Measurements from ENCODE around the gene SIRPA. TPM values are rescaled to one million over a fixed set of nuclear protein-coding genes. Genes with fewer than 3 reads are reported as not detected.

Gene SIRPA
- total and polyA plus RNA-seq, 10 of the 15 experiments (the other 5 are each of a cell fraction or from before 2014, with no cell fraction given): 1.7 to 13.2 (median 5.0) TPM

DNA sequence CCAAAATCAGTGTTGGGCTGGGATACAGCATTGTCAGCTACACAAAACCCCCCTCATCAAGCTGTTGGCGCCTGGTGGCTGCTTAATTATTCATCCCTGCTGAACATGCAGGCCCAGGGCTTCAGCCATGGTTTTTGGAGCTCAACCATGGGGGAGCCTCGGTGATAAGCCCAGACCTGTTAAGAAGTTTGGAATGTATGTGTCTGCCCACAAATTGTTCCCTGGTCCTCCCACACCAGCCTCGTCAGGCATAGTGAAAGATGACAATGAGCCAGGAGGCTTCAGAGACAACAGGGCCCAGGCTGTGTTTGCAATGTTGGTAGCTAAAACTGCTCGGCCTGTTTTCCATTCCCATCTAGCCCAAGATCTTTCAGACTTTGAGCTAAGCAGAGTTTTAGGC lies 34.8 kb upstream of the SIRPA start:
- H3K27me3 ChIP-seq (replicated peaks in 1 of 2; ENCODE audit: control insufficient read depth in 2 of 2, insufficient read depth in 2 of 2, low read length in 1 of 2): no peaks in the 10 kb centered on the region
- ChIA-PET RAD21 (ENCODE audit: unreplicated experiment) (no interaction called here), CTCF (interaction anchor here (1.4 kb wide), 1 partner anchor 83 kb away, joined by 4 read pairs; no protein-coding TSS in a partner anchor), SMC1A (ENCODE audit: uncharacterized antibody, unreplicated experiment) (interaction anchor here (0.8 to 1.2 kb wide), 2 partner anchors 10 to 146 kb away, joined by 4 to 7 read pairs; no protein-coding TSS in a partner anchor), POLR2A (no interaction called here)
- H3K36me3 ChIP-seq (ENCODE audit: control insufficient read depth in 2 of 2, insufficient read depth in 2 of 2, low read length in 1 of 2): no peaks in the 10 kb centered on the region
- DNase-seq (ENCODE audit: low read depth, low spot score): no peak
- intact Hi-C loops (cut with micrococcal nuclease; ENCODE audit: unreplicated experiment): no loop called here
- FAIRE-seq: no peak
- WGBS (ENCODE audit: insufficient coverage, insufficient replicate concordance, low lambda C conversion rate, missing lambda C conversion rate): 31% methylated on average over 4 of the region's 4 CpGs
- in situ Hi-C loops (cut with MboI): no loop called here
- H3K27ac ChIP-seq (ENCODE audit: control insufficient read depth, insufficient read depth): no peak overlapping the region
- no peaks in the 10 kb centered on the region for H3K9me3 ChIP-seq (replicated peaks; ENCODE audit: control insufficient read depth, insufficient read depth, low read length)
- H3K4me2 ChIP-seq (ENCODE audit: control insufficient read depth, insufficient read depth): no peak overlapping the region
- TF ChIP-seq, protein P1, sequence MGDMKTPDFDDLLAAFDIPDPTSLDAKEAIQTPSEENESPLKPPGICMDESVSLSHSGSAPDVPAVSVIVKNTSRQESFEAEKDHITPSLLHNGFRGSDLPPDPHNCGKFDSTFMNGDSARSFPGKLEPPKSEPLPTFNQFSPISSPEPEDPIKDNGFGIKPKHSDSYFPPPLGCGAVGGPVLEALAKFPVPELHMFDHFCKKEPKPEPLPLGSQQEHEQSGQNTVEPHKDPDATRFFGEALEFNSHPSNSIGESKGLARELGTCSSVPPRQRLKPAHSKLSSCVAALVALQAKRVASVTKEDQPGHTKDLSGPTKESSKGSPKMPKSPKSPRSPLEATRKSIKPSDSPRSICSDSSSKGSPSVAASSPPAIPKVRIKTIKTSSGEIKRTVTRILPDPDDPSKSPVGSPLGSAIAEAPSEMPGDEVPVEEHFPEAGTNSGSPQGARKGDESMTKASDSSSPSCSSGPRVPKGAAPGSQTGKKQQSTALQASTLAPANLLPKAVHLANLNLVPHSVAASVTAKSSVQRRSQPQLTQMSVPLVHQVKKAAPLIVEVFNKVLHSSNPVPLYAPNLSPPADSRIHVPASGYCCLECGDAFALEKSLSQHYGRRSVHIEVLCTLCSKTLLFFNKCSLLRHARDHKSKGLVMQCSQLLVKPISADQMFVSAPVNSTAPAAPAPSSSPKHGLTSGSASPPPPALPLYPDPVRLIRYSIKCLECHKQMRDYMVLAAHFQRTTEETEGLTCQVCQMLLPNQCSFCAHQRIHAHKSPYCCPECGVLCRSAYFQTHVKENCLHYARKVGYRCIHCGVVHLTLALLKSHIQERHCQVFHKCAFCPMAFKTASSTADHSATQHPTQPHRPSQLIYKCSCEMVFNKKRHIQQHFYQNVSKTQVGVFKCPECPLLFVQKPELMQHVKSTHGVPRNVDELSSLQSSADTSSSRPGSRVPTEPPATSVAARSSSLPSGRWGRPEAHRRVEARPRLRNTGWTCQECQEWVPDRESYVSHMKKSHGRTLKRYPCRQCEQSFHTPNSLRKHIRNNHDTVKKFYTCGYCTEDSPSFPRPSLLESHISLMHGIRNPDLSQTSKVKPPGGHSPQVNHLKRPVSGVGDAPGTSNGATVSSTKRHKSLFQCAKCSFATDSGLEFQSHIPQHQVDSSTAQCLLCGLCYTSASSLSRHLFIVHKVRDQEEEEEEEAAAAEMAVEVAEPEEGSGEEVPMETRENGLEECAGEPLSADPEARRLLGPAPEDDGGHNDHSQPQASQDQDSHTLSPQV (IDR thresholded peaks at IDR 0.05): no peak
- TF ChIP-seq IKZF2 (IDR thresholded peaks at IDR 0.05) (no peak), NFXL1 (IDR thresholded peaks at IDR 0.05; ENCODE audit: borderline replicate concordance) (no peak), NFYA (IDR thresholded peaks at IDR 0.05; ENCODE audit: borderline replicate concordance, low read depth, low read length) (no peak), KLF5 (IDR thresholded peaks at IDR 0.05; ENCODE audit: partially characterized antibody) (no peak), CEBPB (IDR thresholded peaks at IDR 0.05; ENCODE audit: borderline replicate concordance in 1 of 2, low read depth in 2 of 2, low read length in 2 of 2) (no peak), CREB1 (IDR thresholded peaks at IDR 0.05; ENCODE audit: low read depth) (no peak), ETV6 (conservative IDR thresholded peaks at IDR 0.05 in 1 of 2, IDR thresholded peaks at IDR 0.05 in 1 of 2; ENCODE audit: borderline replicate concordance in 1 of 2, low read depth in 1 of 2) (no peak), NBN (IDR thresholded peaks at IDR 0.05) (no peak), CBFB (IDR thresholded peaks at IDR 0.05; ENCODE audit: low read depth) (no peak), SP1 (IDR thresholded peaks at IDR 0.05; ENCODE audit: low read depth, low read length) (no peak), ZNF622 (IDR thresholded peaks at IDR 0.05) (no peak), SREBF2 (IDR thresholded peaks at IDR 0.05; ENCODE audit: low read length) (no peak)
- TF ChIP-seq, protein P2, sequence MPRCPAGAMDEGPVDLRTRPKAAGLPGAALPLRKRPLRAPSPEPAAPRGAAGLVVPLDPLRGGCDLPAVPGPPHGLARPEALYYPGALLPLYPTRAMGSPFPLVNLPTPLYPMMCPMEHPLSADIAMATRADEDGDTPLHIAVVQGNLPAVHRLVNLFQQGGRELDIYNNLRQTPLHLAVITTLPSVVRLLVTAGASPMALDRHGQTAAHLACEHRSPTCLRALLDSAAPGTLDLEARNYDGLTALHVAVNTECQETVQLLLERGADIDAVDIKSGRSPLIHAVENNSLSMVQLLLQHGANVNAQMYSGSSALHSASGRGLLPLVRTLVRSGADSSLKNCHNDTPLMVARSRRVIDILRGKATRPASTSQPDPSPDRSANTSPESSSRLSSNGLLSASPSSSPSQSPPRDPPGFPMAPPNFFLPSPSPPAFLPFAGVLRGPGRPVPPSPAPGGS (IDR thresholded peaks at IDR 0.05; ENCODE audit: borderline replicate concordance, insufficient read depth, low read depth, low read length, poor library complexity, severe bottlenecking): no peak
- TF ChIP-seq, protein P3, sequence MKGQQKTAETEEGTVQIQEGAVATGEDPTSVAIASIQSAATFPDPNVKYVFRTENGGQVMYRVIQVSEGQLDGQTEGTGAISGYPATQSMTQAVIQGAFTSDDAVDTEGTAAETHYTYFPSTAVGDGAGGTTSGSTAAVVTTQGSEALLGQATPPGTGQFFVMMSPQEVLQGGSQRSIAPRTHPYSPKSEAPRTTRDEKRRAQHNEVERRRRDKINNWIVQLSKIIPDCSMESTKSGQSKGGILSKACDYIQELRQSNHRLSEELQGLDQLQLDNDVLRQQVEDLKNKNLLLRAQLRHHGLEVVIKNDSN (IDR thresholded peaks at IDR 0.05; ENCODE audit: borderline replicate concordance, extremely low read length, insufficient read depth, low read depth, low read length): no peak
- TF ChIP-seq, protein P4, sequence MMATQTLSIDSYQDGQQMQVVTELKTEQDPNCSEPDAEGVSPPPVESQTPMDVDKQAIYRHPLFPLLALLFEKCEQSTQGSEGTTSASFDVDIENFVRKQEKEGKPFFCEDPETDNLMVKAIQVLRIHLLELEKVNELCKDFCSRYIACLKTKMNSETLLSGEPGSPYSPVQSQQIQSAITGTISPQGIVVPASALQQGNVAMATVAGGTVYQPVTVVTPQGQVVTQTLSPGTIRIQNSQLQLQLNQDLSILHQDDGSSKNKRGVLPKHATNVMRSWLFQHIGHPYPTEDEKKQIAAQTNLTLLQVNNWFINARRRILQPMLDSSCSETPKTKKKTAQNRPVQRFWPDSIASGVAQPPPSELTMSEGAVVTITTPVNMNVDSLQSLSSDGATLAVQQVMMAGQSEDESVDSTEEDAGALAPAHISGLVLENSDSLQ (IDR thresholded peaks at IDR 0.05): no peak
- no TSS peak for BruUV-seq (replicated peaks)
- no peaks in the 10 kb centered on the region for H4K20me1 ChIP-seq (ENCODE audit: control insufficient read depth, insufficient read depth)
- no peak for ATAC-seq
- H3K9ac ChIP-seq (ENCODE audit: control insufficient read depth, insufficient read depth, low read length): no peak overlapping the region
- no peak overlapping the region for H3K4me3 ChIP-seq
- H3K4me1 ChIP-seq (ENCODE audit: control insufficient read depth, insufficient read depth, low read length): peaks cover 4% of the 10 kb centered on the region
- H2AFZ ChIP-seq (ENCODE audit: control insufficient read depth, low read depth, low read length): no peak overlapping the region
- no peaks in the 10 kb centered on the region for H3K79me2 ChIP-seq (ENCODE audit: control insufficient read depth, insufficient read depth, low read length)

Measured in GM12878 (cell line).